ENCODE measurements around the gene CLDN15. TPM values are rescaled to one million over a fixed set of nuclear protein-coding genes. Genes with fewer than 3 reads are reported as not detected.

Gene CLDN15
- total RNA-seq, 1 experiment from 2014 or later, result 6.5 TPM

DNA sequence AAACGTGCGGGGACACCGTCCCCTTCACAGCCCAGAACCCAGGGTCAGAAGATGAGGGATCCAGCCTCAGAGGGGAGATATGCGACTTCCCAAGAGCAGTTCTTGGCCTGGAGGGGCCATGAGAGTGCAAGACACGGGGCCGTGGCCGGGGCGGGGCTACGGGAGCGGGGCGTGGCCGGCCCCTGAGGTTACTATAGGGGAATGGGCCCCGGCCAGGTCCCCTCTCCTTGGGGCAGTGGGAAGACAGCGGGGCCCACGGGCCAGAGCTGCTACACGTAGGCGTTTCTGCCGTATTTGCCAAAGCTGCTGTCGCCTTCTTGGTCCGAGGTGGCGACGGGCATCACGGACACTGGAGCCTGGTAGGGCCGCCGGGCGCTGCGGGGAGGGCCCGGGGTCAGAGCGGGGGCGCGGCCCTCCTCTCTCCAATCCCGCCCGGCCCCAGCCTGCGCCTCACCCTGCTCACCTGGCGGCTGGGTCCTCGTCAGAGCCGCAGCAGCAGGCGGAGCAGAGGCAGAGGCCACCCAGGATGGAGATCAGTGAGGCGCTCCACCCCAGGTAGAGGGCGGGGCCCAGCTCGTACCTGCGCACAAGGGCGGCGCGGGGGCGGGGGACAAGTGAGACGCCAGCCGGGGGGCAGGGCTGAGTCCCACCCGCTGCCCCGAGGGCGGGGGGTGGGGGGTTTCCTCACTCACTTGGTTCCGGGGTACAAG lies 5.3 kb downstream of the CLDN15 start (continued):
- TF ChIP-seq, protein P1, sequence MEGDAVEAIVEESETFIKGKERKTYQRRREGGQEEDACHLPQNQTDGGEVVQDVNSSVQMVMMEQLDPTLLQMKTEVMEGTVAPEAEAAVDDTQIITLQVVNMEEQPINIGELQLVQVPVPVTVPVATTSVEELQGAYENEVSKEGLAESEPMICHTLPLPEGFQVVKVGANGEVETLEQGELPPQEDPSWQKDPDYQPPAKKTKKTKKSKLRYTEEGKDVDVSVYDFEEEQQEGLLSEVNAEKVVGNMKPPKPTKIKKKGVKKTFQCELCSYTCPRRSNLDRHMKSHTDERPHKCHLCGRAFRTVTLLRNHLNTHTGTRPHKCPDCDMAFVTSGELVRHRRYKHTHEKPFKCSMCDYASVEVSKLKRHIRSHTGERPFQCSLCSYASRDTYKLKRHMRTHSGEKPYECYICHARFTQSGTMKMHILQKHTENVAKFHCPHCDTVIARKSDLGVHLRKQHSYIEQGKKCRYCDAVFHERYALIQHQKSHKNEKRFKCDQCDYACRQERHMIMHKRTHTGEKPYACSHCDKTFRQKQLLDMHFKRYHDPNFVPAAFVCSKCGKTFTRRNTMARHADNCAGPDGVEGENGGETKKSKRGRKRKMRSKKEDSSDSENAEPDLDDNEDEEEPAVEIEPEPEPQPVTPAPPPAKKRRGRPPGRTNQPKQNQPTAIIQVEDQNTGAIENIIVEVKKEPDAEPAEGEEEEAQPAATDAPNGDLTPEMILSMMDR (IDR thresholded peaks at IDR 0.05), result no peak
- TF ChIP-seq, protein P2, sequence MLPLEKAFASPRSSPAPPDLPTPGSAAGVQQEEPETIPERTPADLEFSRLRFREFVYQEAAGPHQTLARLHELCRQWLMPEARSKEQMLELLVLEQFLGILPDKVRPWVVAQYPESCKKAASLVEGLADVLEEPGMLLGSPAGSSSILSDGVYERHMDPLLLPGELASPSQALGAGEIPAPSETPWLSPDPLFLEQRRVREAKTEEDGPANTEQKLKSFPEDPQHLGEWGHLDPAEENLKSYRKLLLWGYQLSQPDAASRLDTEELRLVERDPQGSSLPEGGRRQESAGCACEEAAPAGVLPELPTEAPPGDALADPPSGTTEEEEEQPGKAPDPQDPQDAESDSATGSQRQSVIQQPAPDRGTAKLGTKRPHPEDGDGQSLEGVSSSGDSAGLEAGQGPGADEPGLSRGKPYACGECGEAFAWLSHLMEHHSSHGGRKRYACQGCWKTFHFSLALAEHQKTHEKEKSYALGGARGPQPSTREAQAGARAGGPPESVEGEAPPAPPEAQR (CRISPR knock-in tag; IDR thresholded peaks at IDR 0.05), result no peak
- TF ChIP-seq OVOL2 (CRISPR knock-in tag; IDR thresholded peaks at IDR 0.05; ENCODE audit: borderline replicate concordance) (no peak), FOXP1 (CRISPR knock-in tag; IDR thresholded peaks at IDR 0.05; ENCODE audit: borderline replicate concordance) (0 out of 2 replicates have a peak, but pooled peaks have one; percentile 42), ZNF232 (CRISPR knock-in tag; IDR thresholded peaks at IDR 0.05) (peak; percentile 74), MYBL2 (CRISPR knock-in tag; IDR thresholded peaks at IDR 0.05) (no peak), KAT7 (CRISPR knock-in tag; IDR thresholded peaks at IDR 0.05; ENCODE audit: borderline replicate concordance) (0 out of 2 replicates have a peak, but pooled peaks have one; percentile 29), SP1 (CRISPR knock-in tag; conservative IDR thresholded peaks at IDR 0.05) (peak; percentile 71), ZNF396 (CRISPR knock-in tag; IDR thresholded peaks at IDR 0.05; ENCODE audit: borderline replicate concordance) (no peak), ETV6 (CRISPR knock-in tag; IDR thresholded peaks at IDR 0.05) (peak; percentile 56; the same call in 1 of the 2 replicates), TP53 (CRISPR knock-in tag; IDR thresholded peaks at IDR 0.05) (no peak), SMAD3 (CRISPR knock-in tag; IDR thresholded peaks at IDR 0.05; ENCODE audit: borderline replicate concordance) (no peak)
- TF ChIP-seq, protein P3, sequence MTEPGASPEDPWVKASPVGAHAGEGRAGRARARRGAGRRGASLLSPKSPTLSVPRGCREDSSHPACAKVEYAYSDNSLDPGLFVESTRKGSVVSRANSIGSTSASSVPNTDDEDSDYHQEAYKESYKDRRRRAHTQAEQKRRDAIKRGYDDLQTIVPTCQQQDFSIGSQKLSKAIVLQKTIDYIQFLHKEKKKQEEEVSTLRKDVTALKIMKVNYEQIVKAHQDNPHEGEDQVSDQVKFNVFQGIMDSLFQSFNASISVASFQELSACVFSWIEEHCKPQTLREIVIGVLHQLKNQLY (CRISPR knock-in tag; IDR thresholded peaks at IDR 0.05), result no peak
- TF ChIP-seq, protein P4, sequence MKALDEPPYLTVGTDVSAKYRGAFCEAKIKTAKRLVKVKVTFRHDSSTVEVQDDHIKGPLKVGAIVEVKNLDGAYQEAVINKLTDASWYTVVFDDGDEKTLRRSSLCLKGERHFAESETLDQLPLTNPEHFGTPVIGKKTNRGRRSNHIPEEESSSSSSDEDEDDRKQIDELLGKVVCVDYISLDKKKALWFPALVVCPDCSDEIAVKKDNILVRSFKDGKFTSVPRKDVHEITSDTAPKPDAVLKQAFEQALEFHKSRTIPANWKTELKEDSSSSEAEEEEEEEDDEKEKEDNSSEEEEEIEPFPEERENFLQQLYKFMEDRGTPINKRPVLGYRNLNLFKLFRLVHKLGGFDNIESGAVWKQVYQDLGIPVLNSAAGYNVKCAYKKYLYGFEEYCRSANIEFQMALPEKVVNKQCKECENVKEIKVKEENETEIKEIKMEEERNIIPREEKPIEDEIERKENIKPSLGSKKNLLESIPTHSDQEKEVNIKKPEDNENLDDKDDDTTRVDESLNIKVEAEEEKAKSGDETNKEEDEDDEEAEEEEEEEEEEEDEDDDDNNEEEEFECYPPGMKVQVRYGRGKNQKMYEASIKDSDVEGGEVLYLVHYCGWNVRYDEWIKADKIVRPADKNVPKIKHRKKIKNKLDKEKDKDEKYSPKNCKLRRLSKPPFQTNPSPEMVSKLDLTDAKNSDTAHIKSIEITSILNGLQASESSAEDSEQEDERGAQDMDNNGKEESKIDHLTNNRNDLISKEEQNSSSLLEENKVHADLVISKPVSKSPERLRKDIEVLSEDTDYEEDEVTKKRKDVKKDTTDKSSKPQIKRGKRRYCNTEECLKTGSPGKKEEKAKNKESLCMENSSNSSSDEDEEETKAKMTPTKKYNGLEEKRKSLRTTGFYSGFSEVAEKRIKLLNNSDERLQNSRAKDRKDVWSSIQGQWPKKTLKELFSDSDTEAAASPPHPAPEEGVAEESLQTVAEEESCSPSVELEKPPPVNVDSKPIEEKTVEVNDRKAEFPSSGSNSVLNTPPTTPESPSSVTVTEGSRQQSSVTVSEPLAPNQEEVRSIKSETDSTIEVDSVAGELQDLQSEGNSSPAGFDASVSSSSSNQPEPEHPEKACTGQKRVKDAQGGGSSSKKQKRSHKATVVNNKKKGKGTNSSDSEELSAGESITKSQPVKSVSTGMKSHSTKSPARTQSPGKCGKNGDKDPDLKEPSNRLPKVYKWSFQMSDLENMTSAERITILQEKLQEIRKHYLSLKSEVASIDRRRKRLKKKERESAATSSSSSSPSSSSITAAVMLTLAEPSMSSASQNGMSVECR (CRISPR knock-in tag; IDR thresholded peaks at IDR 0.05; ENCODE audit: borderline replicate concordance), result peak; percentile 85; the same call in 1 of the 2 replicates
- TF ChIP-seq, protein P5, sequence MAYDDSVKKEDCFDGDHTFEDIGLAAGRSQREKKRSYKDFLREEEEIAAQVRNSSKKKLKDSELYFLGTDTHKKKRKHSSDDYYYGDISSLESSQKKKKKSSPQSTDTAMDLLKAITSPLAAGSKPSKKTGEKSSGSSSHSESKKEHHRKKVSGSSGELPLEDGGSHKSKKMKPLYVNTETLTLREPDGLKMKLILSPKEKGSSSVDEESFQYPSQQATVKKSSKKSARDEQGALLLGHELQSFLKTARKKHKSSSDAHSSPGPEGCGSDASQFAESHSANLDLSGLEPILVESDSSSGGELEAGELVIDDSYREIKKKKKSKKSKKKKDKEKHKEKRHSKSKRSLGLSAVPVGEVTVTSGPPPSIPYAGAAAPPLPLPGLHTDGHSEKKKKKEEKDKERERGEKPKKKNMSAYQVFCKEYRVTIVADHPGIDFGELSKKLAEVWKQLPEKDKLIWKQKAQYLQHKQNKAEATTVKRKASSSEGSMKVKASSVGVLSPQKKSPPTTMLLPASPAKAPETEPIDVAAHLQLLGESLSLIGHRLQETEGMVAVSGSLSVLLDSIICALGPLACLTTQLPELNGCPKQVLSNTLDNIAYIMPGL (CRISPR knock-in tag; IDR thresholded peaks at IDR 0.05), result 0 out of 2 replicates have a peak, but pooled peaks have one; percentile 52
- TF ChIP-seq, protein P6, sequence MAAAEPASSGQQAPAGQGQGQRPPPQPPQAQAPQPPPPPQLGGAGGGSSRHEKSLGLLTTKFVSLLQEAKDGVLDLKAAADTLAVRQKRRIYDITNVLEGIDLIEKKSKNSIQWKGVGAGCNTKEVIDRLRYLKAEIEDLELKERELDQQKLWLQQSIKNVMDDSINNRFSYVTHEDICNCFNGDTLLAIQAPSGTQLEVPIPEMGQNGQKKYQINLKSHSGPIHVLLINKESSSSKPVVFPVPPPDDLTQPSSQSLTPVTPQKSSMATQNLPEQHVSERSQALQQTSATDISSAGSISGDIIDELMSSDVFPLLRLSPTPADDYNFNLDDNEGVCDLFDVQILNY (CRISPR knock-in tag; IDR thresholded peaks at IDR 0.05), result no peak
- TF ChIP-seq, protein P7, sequence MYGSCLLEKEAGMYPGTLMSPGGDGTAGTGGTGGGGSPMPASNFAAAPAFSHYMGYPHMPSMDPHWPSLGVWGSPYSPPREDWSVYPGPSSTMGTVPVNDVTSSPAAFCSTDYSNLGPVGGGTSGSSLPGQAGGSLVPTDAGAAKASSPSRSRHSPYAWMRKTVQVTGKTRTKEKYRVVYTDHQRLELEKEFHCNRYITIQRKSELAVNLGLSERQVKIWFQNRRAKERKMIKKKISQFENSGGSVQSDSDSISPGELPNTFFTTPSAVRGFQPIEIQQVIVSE (CRISPR knock-in tag; IDR thresholded peaks at IDR 0.05; ENCODE audit: borderline replicate concordance), result no peak
- TF ChIP-seq, protein P8, sequence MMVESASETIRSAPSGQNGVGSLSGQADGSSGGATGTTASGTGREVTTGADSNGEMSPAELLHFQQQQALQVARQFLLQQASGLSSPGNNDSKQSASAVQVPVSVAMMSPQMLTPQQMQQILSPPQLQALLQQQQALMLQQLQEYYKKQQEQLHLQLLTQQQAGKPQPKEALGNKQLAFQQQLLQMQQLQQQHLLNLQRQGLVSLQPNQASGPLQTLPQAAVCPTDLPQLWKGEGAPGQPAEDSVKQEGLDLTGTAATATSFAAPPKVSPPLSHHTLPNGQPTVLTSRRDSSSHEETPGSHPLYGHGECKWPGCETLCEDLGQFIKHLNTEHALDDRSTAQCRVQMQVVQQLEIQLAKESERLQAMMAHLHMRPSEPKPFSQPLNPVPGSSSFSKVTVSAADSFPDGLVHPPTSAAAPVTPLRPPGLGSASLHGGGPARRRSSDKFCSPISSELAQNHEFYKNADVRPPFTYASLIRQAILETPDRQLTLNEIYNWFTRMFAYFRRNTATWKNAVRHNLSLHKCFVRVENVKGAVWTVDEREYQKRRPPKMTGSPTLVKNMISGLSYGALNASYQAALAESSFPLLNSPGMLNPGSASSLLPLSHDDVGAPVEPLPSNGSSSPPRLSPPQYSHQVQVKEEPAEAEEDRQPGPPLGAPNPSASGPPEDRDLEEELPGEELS (CRISPR knock-in tag; IDR thresholded peaks at IDR 0.05), result no peak
- TF ChIP-seq, protein P9, sequence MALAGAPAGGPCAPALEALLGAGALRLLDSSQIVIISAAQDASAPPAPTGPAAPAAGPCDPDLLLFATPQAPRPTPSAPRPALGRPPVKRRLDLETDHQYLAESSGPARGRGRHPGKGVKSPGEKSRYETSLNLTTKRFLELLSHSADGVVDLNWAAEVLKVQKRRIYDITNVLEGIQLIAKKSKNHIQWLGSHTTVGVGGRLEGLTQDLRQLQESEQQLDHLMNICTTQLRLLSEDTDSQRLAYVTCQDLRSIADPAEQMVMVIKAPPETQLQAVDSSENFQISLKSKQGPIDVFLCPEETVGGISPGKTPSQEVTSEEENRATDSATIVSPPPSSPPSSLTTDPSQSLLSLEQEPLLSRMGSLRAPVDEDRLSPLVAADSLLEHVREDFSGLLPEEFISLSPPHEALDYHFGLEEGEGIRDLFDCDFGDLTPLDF (CRISPR knock-in tag; IDR thresholded peaks at IDR 0.05), result no peak
- TF ChIP-seq, protein P10, sequence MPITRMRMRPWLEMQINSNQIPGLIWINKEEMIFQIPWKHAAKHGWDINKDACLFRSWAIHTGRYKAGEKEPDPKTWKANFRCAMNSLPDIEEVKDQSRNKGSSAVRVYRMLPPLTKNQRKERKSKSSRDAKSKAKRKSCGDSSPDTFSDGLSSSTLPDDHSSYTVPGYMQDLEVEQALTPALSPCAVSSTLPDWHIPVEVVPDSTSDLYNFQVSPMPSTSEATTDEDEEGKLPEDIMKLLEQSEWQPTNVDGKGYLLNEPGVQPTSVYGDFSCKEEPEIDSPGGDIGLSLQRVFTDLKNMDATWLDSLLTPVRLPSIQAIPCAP (CRISPR knock-in tag; IDR thresholded peaks at IDR 0.05), result no peak

All from WTC11 (cell line).